HL-60/S4 treated with phorbol 12-myristate 13-acetate at 8.2 ng/mL for 4 days and 3 days (cell line): ENCODE results near the gene ASB6.

ENCODE experiments used
- in situ Hi-C: fragments of 300-500 bp; cut with MboI; formaldehyde crosslinking; loops from 2 replicates; pipeline ENCODE4 v1.15.0; 2022; ENCODE audit warnings: low sequenced_read_pairs

ASB6 gene

DNA sequence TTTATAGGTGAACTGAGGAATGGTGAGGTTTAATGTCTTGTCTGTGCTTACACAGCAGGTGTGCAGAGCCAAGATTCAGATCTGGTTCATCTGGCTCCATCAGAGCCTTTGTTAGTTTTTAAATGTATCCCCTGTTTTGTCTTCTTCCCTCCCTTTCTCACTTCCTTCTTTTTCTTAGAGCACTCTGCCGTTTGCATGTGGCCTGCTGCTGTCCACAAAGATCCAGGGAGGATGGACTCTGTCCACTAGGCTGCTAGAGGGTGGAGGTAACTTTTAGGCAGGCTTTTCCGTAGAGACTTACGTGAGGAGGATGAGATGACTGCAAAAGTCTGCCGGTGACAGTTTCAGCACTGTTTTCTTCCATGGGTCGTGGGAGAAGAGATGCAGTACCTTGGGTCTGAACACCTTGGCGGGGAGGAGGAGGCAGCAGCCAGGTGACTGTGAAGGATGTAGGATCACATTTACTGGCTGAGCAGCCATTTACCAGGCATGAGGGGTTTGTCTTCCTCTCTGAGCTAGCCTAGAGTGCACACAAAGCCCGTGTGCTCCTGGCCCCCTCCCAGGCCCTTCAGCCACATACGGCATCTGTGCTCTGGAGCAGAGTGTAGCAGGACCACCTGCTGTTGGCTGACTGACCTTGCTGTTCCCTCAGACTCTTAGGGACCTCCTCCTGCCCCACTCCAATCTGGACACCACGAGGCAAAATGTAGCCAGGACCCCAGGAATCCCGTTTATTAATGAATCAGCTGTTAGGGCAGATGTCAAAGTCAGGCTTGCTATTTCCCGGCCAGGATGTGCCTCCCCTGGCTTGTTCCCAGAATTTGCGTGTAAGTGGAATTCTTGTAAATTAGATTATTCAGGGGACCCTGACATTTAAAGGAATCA is 14.2 kb downstream of the ASB6 start:
- in situ Hi-C loops: no loop called here

DNA sequence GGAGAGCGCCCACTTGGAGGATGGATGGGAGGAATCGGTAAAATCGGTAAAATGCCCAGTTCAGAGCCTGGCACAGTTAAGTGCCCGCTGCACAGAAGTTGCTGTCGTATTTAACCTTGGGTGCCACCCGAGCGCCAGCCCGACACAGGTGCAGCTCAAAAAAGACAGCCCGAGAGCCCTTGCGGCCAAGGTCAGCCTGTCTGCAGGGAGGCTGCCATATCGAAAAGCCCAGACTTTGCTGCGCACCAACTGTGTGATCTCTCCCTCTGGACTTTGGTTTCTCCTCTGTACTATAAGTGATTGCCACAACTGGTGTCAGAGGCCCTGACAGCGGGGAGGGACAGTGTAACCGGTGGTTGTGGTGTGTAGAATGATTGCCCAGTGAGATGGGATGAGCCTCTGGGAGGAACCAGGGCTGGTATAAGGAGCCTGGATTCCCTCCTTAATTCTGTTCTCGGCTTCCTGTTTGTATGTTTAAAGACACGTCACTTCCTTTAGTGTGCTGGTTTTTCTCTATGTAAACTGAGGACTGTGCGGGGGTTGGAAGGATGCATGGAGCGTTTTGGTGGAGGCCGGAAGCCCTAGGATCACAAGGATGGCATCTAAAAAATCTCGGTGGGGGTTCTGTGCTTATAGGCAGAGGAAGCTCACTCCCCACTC is 15.2 kb downstream of the ASB6 start:
- in situ Hi-C loops: no loop called here

DNA sequence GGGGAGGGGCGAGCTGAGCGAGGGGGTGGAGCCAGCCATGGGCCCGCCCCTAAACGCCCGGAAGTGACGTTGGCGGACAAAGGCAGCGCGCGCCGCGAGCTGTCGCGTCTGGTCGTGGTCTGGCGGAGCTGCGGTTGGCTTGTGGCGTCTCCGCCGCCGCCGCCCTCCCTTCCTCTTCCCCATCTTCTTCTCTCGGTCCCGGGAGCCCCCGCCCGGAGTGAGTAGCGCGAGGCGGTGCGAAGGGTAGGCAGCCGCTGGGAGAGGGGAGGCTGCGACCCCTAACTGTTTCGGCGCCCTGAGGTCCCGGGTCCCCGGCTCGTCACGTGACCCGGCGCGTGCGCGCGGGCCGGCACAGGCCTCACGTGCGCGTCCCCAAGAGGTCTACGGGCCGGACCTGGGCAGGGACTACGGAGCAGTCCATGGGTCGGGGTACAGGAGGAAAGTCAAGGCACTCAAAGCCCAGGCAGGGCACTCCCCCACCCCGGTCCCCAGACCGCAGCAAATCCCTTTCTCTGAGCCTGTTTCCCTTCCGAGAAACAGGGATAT is 15.8 kb downstream of the ASB6 start, which contains the start of gene NTMT1:
Gene NTMT1, plus strand, starts transcription at position 85 of the 546 bp plus-strand sequence. CDS start 6,541 bp downstream, outside the sequence.
- in situ Hi-C loops: no loop called here

DNA sequence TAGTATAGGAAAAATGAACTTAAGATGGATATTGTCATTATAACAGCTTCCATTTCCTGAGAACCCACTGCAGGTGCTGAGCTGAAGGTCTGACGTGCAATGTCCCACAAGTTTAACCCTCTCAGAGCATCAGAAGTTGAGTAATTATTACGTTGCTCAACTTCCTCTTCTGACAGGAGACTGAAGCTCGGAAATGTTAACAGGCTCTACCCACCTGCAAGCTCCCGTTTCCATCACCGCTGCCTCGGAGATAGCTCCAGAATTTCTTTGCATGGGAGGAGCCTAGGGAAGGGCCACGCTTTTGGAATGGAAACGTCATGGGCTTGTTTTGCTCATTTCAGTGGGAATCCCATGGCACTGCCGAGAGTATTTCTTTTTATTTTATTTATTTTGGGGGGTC is 17.0 kb downstream of the ASB6 start:
- in situ Hi-C loops: no loop called here

DNA sequence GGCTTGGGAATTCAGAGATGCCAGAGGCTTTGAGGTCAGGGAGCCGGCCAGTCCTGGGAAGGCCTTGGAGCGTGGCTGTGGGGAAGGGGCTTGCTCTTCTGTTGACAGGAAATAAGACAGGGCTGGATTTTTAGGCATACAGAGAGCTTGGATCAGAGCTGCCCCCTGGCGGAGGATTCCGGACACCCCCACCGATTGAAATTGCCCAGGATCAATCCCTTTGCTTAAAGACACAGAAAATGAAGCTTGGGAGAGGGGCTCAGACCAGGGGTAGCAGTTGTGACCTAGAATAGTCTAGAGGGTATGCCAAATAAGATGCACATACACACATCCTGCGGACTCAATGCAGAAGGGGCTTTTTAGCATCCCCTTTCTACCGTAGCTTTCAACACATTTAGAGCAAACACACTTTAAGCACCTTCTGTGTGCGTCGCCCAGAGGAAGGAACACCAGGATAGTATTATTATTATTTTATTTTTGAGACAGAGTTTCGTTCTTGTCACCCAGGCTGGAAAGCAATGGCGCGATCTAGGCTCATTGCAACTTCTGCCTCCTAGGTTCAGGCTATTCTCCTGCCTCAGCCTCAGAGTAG is 17.7 kb downstream of the ASB6 start:
- in situ Hi-C loops: no loop called here

DNA sequence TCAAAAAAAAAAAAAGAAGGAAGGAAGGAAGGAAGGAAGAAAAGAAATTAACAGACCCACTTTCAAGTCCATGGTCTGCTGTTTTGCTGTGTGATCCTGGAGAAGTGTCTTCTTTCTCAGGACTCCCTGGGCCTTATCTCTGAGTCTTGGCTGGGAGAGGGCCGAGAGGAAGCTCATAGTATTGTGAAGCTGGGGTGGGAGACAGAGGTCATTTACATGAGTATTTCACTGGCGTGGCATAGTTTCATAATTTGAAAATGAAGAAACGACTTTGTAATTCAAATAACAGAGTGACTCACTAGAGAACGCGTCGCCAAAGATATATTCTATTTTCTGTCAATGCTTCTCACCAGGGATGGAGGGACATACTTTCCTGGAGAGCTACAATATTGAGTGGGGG is 18.6 kb downstream of the ASB6 start:
- in situ Hi-C loops: no loop called here

DNA sequence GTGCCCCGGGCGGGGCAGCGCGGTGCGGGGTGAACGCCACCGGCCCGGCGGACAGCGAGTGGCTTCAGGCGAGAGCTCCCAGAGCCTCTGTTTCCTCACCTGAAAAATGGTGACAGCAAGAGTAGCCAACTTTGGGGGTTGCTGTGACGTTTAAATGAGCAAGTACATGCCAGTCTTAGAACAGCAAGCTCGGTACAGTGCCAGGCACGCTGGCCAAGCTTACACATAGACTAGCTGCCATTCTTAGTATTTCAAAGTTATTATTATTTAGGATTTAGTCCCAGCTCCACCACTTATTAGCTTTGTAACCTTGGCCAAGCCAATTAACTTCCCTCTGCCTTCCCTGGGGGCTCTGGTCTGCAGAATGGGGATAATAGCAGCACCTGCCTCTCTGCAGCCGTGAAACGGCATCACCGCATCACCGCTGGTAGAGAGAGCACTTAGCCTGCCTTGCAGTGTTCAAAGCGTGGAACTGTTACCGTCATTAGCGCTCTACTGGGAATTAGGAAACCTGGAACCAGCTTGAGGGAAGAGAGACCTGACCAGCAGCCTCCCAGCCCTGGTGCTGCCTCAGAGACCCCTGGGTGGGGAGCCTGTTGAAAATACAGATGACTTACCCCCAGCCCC is 21.2 kb downstream of the ASB6 start, which contains the start of gene C9orf50:
Gene C9orf50, minus strand, starts transcription at position 433 of the 627 bp plus-strand sequence. CDS start 527 bp downstream, outside the sequence.
- in situ Hi-C loops: no loop called here

DNA sequence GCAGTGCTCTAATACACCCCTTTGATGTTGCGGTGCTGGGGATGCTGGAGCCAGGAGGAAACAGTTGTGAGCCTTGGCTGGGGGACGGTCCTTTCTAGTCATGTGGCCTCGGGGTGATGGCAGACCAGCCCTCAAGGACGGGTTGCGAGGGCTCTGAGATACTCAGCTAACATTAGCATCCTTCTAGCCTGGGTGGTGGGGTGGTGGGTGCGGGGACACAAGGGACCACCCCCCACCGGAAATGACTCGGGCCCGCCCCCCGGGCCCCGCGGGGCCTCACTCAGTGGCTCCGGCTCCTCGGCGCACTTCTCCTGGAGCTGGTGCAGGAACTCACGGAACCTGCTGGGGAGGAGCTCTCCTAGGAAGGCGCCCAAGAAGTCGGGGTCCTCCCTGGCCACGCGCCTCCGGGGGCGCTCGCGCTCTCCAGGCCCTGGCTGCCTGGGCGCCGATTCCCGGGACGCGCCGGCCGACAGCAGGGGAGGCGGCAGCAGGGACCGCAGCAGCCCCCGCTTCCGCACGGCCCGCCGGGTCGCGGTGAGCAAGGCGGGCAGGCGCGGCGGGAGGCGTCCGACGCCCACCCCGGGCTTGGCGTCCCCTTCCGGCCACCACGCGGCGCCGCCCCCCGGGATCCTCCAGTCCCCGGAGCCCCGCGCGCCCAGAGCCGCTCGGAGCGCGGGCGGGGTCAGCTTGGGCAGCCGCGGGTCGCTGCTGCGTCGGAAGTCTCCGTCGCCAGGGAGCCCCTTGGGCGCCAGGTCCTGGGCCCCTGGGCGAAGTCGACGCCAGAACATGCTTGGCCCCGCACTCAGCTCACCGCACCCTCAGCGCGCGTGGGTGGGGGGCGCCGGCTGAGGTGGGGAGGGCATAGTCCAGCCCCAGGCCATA is 21.9 kb downstream of the ASB6 start:
- in situ Hi-C loops: no loop called here

DNA sequence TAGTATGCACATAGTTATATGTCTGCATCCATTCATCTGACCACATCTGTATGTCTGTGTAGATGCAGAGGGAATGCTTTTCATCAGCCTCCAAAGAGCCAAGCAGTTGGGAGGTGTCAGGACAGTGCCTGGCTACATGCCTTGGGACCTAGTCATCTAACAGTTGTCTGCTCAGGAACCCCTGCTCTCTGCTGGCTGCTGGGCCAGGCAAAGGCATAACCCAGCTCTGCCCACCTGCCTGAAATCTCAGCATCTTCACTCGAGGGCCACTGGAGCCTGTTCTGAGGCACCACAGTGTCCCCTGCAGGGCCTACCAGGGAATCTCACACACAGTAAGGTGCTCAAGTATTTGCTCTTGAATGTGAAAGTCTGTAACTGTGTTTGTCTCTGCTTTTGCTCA is 24.8 kb downstream of the ASB6 start:
- in situ Hi-C loops: no loop called here

DNA sequence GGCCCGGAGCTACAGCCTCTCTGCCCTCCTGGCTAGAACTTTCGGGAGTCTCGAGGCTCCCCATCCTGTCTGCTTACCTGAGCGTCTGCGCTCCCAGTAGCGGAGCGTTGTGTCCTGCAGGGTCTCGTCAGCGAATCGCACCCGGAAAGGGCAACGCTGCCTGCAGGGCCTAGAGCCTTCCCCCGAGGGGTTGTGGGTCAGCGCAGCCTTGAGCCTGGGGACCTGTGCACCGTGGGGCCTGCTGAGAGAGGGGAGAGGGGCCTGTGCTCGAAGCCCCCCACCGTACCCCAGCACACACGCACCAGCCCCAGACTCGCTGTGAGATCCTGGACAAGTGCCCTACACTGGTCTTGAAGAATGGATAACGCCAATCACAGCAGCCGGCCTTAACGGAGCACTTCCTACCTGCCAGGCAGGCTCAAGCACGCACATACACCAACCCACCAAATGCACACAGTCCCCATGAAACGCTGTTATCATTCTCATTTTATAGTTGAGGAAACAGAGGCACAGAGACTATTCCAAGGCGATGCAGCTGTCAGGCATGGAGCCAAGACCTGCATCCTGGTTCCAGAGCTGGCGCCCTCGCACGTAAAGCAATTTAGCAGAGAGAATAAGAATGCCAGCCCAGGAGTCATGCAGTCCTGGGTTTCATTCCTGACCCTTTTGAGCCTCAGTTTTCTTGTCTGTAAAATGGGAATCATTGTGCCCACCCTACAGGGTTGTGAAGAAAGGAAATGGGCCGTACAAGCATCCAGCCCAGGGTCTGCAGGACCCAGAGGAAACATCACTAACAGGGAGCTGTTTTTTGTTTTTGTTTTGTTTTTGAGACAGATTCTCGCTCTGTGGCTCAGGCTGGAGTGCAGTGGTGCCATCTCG is 26.3 kb downstream of the ASB6 start:
- in situ Hi-C loops: no loop called here

DNA sequence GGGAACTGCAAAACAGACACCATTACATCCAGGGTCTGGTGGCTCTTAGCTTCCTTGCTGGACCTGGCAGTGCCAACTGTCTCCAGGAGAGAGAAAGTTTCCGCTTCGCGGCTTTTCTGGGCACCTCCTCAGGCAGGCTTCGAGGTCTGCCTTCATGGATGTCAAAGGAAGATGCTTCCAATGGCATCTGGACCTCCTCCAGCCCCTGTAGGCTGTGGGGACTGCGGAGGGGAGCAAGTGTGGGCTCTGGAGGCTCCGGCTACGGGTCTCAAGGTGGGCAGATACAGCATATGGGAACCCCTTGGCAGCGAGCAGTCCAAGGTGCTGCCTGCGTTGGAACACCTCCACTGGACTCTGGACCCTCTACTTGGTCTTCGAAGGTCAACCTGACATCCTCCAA is 27.0 kb downstream of the ASB6 start:
- in situ Hi-C loops: loop anchor here (5.0 kb wide), 1 partner anchor 478 kb away; no protein-coding TSS in a partner anchor

DNA sequence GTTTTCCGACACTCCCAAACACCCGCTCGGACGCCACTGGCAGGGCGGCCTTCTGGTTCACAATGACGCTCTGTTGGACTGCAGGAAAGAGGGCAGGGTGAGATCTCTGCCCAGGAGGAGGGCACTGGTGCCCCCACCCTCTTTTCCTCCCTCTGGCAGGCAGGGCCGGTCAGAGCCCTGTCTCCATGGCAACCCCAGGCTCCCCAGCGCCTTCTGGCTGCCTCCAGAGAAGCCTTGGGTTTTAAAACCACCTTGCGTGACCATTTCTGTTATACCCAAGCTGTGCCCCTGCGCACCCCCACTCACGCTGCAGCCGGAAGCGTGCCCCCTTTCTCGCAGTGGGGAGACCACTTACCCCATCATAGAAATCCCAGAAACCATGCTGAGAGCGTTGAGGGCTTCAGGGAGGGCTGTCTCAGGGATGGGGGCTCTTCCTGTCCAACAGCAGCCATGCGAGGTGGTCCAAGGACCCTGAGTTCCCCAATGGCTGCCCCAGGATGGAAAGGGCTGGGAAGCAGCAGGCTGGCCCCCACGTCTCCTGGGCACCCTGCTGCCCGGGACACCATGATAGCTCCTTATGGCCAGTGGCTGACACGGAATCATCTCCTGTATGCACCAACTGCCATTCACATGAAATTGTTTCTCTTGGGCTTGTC is 28.3 kb downstream of the ASB6 start:
- in situ Hi-C loops: loop anchor here (5.0 kb wide), 1 partner anchor 476 kb away; no protein-coding TSS in a partner anchor

DNA sequence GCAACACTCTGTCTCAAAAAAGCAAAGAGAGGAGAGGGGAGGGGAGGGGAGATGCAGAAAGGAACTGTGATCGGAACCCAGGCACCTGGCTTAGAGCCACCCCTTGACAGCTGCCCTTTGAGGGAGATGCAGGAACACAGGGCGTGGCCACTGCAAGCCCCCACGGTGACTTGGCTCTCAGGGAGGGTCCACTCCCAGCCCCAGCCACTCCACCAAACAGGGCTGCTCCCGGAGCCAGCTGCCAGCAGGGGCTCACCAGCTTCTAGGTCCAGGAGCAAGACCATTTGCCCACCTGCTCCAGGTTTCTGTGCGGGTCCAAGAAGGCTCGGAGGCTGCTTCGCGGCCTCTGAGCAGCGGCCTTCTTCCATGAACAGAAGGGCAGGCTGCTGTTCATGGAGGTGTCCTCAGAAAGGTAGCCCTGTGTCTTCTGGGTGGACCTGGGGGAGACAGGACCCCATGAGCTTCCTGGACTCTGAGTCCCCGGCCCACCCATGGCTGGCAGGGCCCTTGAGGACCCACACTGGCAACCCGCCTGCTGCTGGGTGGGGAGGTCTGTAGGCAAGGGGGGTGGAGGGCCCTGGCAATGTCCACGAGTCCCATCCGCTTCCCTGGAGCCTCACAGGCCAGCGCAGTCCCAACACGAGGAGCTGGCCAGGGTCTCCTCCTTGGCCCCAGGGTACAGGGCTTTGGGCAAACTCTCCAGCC is 29.0 kb downstream of the ASB6 start:
- in situ Hi-C loops: loop anchor here (5.0 kb wide), 1 partner anchor 476 kb away; no protein-coding TSS in a partner anchor

DNA sequence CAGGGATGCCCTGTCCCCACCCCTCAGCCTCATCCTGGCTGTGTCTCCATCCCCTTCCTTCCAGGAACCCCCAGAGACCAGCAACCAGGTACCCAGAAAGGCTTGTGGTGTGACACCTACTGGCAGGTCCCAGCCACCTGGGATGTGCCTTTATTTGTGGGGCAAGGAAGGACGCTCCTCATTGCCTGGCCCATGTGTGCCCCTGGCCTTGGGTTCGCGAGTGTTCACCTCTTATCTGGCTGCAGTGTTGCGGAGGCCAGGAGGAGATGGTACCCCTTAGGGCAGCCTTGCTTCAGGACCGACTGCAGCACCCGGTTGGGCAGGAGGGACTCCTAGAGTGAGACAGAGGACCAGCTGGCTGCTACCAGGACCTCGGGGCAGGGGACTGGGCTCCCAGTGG is 29.8 kb downstream of the ASB6 start:
- in situ Hi-C loops: loop anchor here (5.0 kb wide), 1 partner anchor 475 kb away; no protein-coding TSS in a partner anchor

DNA sequence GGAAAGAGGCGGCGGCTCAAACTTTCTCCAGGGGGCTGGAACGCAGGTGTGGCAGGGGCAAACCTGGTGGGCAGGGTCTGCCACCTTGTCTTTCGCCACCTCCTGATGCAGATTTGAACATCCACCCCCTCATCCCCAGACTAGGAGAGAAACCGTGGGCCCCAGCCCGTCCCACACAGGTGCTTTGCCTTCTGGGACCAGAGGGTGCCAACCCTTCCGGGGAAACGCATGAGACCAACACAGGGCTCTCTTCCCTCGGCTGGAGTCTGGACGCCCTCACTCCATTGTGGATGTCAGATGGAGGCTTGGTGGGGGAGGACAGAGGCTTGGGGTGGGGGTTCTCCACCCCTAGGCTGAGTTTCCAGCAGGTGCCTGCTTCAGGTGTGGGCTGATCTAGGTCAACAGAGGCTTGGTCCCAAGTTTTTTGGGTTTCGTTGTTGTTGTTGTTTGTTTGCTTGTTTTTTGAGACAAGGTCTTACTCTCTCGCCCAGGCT is 30.6 kb downstream of the ASB6 start:
- in situ Hi-C loops: loop anchor here (5.0 kb wide), 1 partner anchor 474 kb away; no protein-coding TSS in a partner anchor

DNA sequence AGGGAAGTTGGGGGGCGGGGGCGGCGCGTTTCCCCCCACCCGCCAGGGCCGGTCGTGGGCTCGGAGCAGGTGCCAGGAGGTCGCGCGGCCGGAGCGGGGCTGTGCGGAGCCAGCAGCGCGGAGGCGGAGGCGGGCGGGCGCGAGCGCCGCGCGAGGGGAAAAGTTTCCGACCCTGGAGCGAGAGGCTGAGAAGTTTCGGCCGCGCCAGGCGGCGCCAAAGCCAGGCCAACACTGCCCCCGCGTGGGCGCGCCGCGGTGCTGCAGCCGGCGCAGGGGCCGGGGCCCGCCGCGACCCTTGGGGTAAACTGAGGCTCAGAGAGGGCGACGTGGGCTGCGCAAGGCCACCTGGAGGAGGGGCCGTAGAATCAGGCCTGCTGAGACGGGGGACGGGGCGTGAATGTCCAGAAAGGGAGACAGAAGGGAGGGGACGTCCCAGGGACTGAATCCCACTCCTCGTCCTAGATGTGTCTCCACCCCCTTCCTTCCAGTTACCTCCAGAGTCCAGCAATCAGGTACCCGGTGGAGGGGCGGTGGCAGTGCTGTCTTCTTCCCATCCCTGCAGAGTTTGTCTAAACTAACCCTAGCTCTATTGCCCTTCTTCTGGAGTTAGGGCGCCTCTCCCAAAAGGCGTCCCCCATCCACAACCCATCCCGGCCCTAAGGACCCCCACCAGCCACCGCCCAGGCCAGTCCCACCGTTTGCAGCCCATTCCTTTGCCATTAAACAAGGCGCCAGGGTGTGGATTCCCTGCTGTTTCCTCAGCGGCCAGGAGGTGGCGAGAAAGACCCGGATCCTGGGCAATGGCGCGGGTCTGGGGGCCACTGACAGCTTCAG is 31.3 kb downstream of the ASB6 start:
- in situ Hi-C loops: loop anchor here (5.0 kb wide), 1 partner anchor 473 kb away; no protein-coding TSS in a partner anchor

DNA sequence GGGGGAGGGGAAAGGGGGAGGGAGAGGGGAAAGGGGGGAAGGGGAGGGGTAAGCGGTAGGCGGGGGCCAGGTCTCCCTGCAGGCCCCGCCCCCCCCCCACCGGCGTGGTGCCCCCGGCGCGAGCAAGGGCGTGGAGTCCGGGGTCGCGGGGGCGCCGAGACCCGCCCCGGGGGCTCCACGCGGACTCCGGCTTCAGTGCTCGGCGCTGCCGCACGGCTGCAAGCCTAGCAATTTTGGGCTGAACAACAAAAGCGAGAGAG is 31.8 kb downstream of the ASB6 start:
- in situ Hi-C loops: loop anchor here (5.0 kb wide), 1 partner anchor 473 kb away; no protein-coding TSS in a partner anchor
